ENCODE results near the gene ACTG1.

- TF ChIP-seq CTCF (IDR thresholded peaks at IDR 0.05) (no peak), POLR2A (IDR thresholded peaks at IDR 0.05; ENCODE audit: low read depth) (no peak), POLR2AphosphoS5 (IDR thresholded peaks at IDR 0.05) (no peak), EP300 (IDR thresholded peaks at IDR 0.05) (no peak)
Measured at GRCh38 chr17:81556175-81556691, 43.6 kb upstream of the ACTG1 start.

Data from esophagus muscularis mucosa (tissue), 4 donors.